ENCODE results near the gene CSNK1G2. TPM values are rescaled to one million over a fixed set of nuclear protein-coding genes. Genes with fewer than 3 reads are reported as not detected.

CSNK1G2 gene
- total RNA-seq, 1 donor from 2014 or later: 90.7 TPM

- peaks cover 26% of the 10 kb centered on the region for H3K4me1 Mint-ChIP-seq (ENCODE audit: low read depth)
- H3K27me3 Mint-ChIP-seq (ENCODE audit: low read depth): no peaks in the 10 kb centered on the region
- peak; percentile 81 for DNase-seq (ENCODE audit: low spot score)
- no peaks in the 10 kb centered on the region for H3K9me3 Mint-ChIP-seq
- H3K27ac Mint-ChIP-seq: peak overlapping the region; percentile 90
- H3K4me3 Mint-ChIP-seq (ENCODE audit: low read depth): peak overlapping the region; percentile 94
- peaks cover 14% of the 10 kb centered on the region for H3K36me3 Mint-ChIP-seq (ENCODE audit: low read depth)
- intact Hi-C loops (cut with micrococcal nuclease): no loop called here
Observed at GRCh38 chr19:1942078-1942933, 1.3 kb downstream of the CSNK1G2 start.

DNA sequence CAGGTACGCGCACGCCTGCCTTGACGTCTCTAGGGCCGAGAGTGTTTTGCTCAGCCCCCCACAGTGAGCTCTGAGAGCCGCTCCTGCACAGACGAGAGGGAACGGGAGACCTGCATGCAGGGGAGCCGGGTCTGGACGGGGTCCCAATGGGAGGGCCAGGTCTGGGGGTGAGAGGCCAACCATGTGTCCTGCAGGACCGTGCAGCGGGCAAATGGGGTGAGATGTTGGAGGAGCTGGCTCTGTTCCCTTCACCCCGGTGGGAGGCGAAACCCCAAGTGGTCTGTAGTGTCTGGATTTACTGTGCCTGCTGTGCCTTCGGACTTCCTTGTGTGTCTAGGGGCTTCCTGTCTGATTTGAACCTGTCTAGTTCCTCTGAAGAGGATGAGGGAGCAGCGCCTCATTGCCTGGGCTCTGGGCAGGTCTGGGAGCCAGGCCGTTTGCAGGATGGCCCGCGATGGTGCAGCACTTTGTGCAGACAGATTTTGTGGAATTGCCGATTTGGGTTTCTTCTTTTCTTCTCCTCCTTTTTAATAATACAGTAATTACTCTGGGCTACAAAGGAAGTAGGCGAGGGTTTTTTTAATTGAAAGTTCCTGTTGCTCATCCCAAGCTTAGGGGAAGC lies 2.1 kb downstream of the CSNK1G2 start:
- Mint-ChIP-seq H3K4me1 (ENCODE audit: low read depth) (peaks cover 26% of the 10 kb centered on the region), H3K27me3 (ENCODE audit: low read depth) (no peaks in the 10 kb centered on the region), H3K36me3 (ENCODE audit: low read depth) (peaks cover 14% of the 10 kb centered on the region), H3K27ac (peak overlapping the region; percentile 90), H3K4me3 (ENCODE audit: low read depth) (peak overlapping the region; percentile 94), H3K9me3 (no peaks in the 10 kb centered on the region)
- intact Hi-C loops (cut with micrococcal nuclease): no loop called here
- no peak for DNase-seq (ENCODE audit: low spot score)

GRCh38 chr19:1943661-1944087 lies 2.7 kb downstream of the CSNK1G2 start:
- Mint-ChIP-seq H3K36me3 (ENCODE audit: low read depth) (peaks cover 14% of the 10 kb centered on the region), H3K4me3 (ENCODE audit: low read depth) (peak overlapping the region; percentile 94), H3K27ac (peak overlapping the region; percentile 90), H3K27me3 (ENCODE audit: low read depth) (no peaks in the 10 kb centered on the region), H3K9me3 (no peaks in the 10 kb centered on the region), H3K4me1 (ENCODE audit: low read depth) (peaks cover 26% of the 10 kb centered on the region)
- intact Hi-C loops (cut with micrococcal nuclease): no loop called here
- no peak for DNase-seq (ENCODE audit: low spot score)

DNA sequence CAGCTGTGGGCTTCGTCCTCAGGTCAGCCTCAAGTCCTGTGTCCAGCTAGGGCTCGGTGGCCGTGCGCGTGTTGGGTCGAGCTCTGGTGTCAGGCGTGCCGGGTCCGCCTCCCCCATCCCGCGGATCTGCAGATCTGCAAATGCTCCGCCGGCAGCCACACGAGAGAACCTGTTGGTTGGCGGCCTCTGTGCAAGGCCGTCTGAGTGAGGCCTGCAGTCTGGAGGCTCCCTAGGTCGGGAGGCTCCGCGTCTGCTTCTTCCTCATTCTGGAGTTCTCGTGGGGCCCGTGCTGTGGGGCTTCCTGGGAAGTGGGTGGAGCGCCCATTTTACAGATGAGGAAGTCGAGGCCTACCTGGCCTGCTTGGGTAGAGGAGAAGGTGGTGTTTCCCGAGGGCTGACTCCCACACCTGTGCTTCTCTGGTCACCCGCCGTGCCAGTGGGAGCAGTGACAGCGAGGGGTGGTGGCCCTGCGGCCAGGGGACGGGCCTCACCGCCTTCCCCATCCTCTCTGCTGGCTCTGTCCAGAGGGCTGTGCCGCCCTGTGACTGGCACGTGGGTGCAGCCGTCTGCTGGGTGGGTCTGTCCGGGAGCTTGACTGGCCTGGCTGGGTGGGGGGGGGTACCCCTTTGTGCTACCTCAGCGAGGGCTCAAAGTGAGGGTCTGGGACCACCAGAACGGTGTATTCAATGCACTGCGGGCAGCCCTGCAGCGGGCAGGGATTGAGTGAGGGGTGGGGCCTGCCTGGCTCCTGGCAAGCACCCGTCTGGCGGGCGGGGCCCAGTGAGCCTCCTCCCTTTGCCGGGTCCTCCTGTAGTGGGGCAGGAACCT lies 3.3 kb downstream of the CSNK1G2 start:
- intact Hi-C loops (cut with micrococcal nuclease): no loop called here
- Mint-ChIP-seq H3K27ac (no peak overlapping the region), H3K27me3 (ENCODE audit: low read depth) (no peaks in the 10 kb centered on the region), H3K9me3 (no peaks in the 10 kb centered on the region), H3K4me3 (ENCODE audit: low read depth) (peak overlapping the region; percentile 5), H3K4me1 (ENCODE audit: low read depth) (peaks cover 26% of the 10 kb centered on the region), H3K36me3 (ENCODE audit: low read depth) (peaks cover 16% of the 10 kb centered on the region)
- DNase-seq (ENCODE audit: low spot score): no peak

DNA sequence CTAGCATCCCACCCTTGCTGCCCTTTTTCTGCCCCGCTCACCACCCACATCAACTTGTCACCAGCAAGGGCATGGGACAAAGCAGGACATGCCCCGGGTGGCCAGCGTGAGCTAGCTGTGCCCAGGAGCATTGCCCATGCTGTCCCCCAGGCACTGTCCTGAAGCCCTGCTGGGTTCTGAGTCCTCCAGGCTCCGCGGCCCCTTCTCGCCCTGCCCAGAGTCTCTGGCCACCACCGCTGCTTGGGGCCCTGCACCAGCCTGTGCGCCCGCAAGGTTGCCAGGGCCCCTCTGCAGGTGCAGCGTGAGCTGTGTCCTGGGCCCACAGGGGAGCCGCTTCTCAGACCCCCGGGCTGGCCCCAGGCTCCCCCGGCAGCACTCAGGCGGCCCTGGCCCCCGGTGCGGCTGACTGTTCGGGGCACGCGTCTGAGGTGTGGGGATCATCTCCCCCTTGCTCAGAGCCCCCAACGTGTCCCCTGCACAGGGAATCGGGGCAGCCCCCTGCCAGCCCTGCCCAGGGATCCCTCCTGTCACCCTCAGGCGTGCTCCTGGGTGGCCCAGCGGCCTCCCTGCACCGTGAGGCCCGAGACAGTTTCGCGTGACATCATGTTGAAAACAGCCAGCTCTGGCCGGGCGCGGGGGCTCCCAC lies 4.1 kb downstream of the CSNK1G2 start:
- intact Hi-C loops (cut with micrococcal nuclease): no loop called here
- no peak overlapping the region for H3K27ac Mint-ChIP-seq

DNA sequence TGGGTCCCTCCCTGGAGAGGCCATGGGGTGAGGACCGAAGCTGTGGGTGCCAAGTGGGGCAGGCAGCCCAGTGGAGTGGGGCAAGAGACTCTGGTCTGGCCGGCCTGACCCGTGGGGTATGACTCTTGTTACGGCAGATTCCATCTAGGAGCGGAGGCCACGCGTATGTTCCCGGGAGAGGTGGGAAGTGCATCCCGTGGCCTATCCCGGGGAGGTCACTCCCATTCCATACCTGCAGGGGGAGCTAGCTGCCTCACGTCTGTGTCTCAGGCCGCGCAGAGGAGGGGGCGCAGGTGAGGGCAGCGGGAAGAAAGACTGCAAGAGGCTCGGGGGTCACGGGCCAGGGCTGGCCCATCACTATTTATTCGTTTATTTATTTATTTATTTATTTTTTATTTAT lies 4.9 kb downstream of the CSNK1G2 start:
- intact Hi-C loops (cut with micrococcal nuclease): no loop called here
- Mint-ChIP-seq H3K27me3 (ENCODE audit: low read depth) (no peaks in the 10 kb centered on the region), H3K27ac (no peak overlapping the region), H3K4me1 (ENCODE audit: low read depth) (peaks cover 17% of the 10 kb centered on the region), H3K9me3 (no peaks in the 10 kb centered on the region), H3K4me3 (ENCODE audit: low read depth) (peak overlapping the region; percentile 22), H3K36me3 (ENCODE audit: low read depth) (peaks cover 25% of the 10 kb centered on the region)
- no peak for DNase-seq (ENCODE audit: low spot score)

More for the DNA sequence above, 4.1 kb downstream of the CSNK1G2 start:
- Mint-ChIP-seq H3K4me1 (ENCODE audit: low read depth) (peaks cover 20% of the 10 kb centered on the region), H3K36me3 (ENCODE audit: low read depth) (peaks cover 18% of the 10 kb centered on the region), H3K9me3 (no peaks in the 10 kb centered on the region), H3K4me3 (ENCODE audit: low read depth) (no peak overlapping the region), H3K27me3 (ENCODE audit: low read depth) (no peaks in the 10 kb centered on the region)
- no peak for DNase-seq (ENCODE audit: low spot score)

- H3K4me3 Mint-ChIP-seq (ENCODE audit: low read depth): no peak overlapping the region
- H3K27ac Mint-ChIP-seq: no peak overlapping the region
- H3K9me3 Mint-ChIP-seq: no peaks in the 10 kb centered on the region
- H3K27me3 Mint-ChIP-seq (ENCODE audit: low read depth): no peaks in the 10 kb centered on the region
- intact Hi-C loops (cut with micrococcal nuclease): no loop called here
- peaks cover 26% of the 10 kb centered on the region for H3K36me3 Mint-ChIP-seq (ENCODE audit: low read depth)
- no peak for DNase-seq (ENCODE audit: low spot score)
- peaks cover 15% of the 10 kb centered on the region for H3K4me1 Mint-ChIP-seq (ENCODE audit: low read depth)
Observed at GRCh38 chr19:1947651-1948209, 6.8 kb downstream of the CSNK1G2 start.

- Mint-ChIP-seq H3K4me3 (ENCODE audit: low read depth) (no peak overlapping the region), H3K9me3 (no peaks in the 10 kb centered on the region), H3K4me1 (ENCODE audit: low read depth) (peaks cover 4% of the 10 kb centered on the region), H3K27me3 (ENCODE audit: low read depth) (no peaks in the 10 kb centered on the region), H3K27ac (no peak overlapping the region), H3K36me3 (ENCODE audit: low read depth) (peaks cover 27% of the 10 kb centered on the region)
- intact Hi-C loops (cut with micrococcal nuclease): no loop called here
- no peak for DNase-seq (ENCODE audit: low spot score)
Observed at GRCh38 chr19:1949304-1950101, 8.5 kb downstream of the CSNK1G2 start.

DNA sequence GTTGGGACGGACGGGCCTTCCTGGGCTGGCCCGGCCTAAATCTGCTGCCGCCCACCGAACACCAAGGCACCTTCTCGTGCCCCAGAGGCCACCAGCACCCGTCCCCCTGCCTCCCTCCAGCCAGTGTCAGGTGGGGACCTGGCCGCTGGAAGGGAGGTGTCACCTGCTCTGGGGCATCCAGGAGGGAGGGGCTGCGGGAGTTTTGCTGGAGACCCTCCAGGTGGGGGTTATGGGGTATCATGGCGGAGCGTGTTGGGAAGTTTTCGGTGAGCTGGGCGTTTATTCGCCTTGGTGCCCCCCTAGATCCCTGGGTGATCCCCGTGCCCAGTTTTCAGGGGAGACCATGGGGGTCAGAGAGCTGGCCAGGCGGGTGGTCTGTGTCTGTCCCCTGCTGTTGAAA lies 9.7 kb downstream of the CSNK1G2 start:
- peaks cover 4% of the 10 kb centered on the region for H3K4me1 Mint-ChIP-seq (ENCODE audit: low read depth)
- H3K27me3 Mint-ChIP-seq (ENCODE audit: low read depth): no peaks in the 10 kb centered on the region
- no peak overlapping the region for H3K4me3 Mint-ChIP-seq (ENCODE audit: low read depth)
- H3K36me3 Mint-ChIP-seq (ENCODE audit: low read depth): peaks cover 27% of the 10 kb centered on the region
- no peak overlapping the region for H3K27ac Mint-ChIP-seq
- intact Hi-C loops (cut with micrococcal nuclease): no loop called here
- DNase-seq (ENCODE audit: low spot score): no peak
- H3K9me3 Mint-ChIP-seq: no peaks in the 10 kb centered on the region

DNA sequence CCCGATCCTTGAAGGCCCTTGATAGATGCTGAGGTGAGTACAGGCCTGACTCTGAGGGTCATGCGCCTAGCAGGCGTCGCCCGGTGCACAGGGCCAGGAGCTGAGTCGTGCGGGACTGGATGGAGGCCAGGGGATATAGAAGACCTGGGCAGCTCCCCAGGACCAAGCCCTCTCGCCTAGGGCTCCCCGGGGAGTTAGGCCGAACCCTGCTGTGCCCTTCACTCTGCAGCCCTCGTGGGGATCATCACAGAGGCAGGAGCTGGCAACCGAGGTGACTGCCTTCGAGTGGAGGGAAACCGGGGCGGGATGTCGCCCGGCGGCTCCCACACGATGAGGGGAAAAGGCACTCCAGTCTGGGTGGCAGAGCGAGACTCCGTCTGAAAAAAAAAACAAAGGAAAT lies 11.7 kb downstream of the CSNK1G2 start:
- H3K36me3 Mint-ChIP-seq (ENCODE audit: low read depth): peaks cover 23% of the 10 kb centered on the region
- no peak overlapping the region for H3K4me3 Mint-ChIP-seq (ENCODE audit: low read depth)
- no peaks in the 10 kb centered on the region for H3K4me1 Mint-ChIP-seq (ENCODE audit: low read depth)
- H3K27ac Mint-ChIP-seq: no peak overlapping the region
- no peaks in the 10 kb centered on the region for H3K27me3 Mint-ChIP-seq (ENCODE audit: low read depth)
- intact Hi-C loops (cut with micrococcal nuclease): no loop called here
- H3K9me3 Mint-ChIP-seq: no peaks in the 10 kb centered on the region
- no peak for DNase-seq (ENCODE audit: low spot score)

DNA sequence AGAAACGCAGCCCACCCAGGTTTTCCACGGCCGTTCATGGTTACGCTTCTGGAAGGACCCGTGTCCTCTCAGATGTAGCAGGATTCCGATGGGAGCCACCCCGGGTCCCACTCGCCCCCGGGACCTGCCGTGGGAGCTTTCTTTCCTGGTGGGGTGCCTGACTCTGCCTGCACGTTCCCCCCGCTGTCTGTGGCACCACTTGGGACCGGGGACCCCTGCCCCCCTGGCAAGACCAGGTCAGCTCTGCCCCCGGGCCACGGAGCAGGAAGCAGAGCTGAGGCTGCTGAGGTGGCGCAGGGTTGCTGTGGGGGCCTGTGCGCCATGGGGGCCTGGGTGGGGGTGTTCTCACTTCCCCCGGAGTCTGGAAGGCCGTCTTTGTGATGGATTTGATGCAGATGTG lies 12.1 kb downstream of the CSNK1G2 start:
- intact Hi-C loops (cut with micrococcal nuclease): no loop called here
- H3K27me3 Mint-ChIP-seq (ENCODE audit: low read depth): no peaks in the 10 kb centered on the region
- H3K4me3 Mint-ChIP-seq (ENCODE audit: low read depth): no peak overlapping the region
- H3K9me3 Mint-ChIP-seq: no peaks in the 10 kb centered on the region
- peaks cover 23% of the 10 kb centered on the region for H3K36me3 Mint-ChIP-seq (ENCODE audit: low read depth)
- no peak for DNase-seq (ENCODE audit: low spot score)
- H3K27ac Mint-ChIP-seq: no peak overlapping the region
- no peaks in the 10 kb centered on the region for H3K4me1 Mint-ChIP-seq (ENCODE audit: low read depth)
